ENCODE results near the gene PCYT1A.
"Not testable (repeated sequence)": the region's sequence is repeated elsewhere in the genome, so short reads cannot be mapped to it uniquely, and the experiment has no call there.

The PCYT1A gene

GRCh38 chr3:196326936-196327335 lies 39.4 kb upstream of the PCYT1A start:
- in situ Hi-C loops (cut with MboI; ENCODE audit: low sequenced_read_pairs, unreplicated experiment) = no loop called here

GRCh38 chr3:196323691-196324090 lies 36.2 kb upstream of the PCYT1A start:
- in situ Hi-C loops (cut with MboI; ENCODE audit: low sequenced_read_pairs, unreplicated experiment) = no loop called here
- DNase-seq (ENCODE audit: low spot score) = no peak
- no peak for TF ChIP-seq CTCF (IDR thresholded peaks at IDR 0.05; ENCODE audit: borderline replicate concordance, control extremely low read depth, extremely low read depth, insufficient read depth, missing control alignments)

More at GRCh38 chr3:196326936-196327335, 39.4 kb upstream of the PCYT1A start:
- no peak for TF ChIP-seq CTCF (IDR thresholded peaks at IDR 0.05; ENCODE audit: borderline replicate concordance, control extremely low read depth, extremely low read depth, insufficient read depth, missing control alignments)
- no peak for DNase-seq (ENCODE audit: low spot score)

- in situ Hi-C loops (cut with MboI; ENCODE audit: low sequenced_read_pairs, unreplicated experiment) = no loop called here
- TF ChIP-seq CTCF (IDR thresholded peaks at IDR 0.05; ENCODE audit: borderline replicate concordance, control extremely low read depth, extremely low read depth, insufficient read depth, missing control alignments) = no peak
- DNase-seq (ENCODE audit: low spot score) = no peak
Observed at GRCh38 chr3:196323016-196323415, 35.5 kb upstream of the PCYT1A start.

- DNase-seq (ENCODE audit: low spot score) = no peak
- in situ Hi-C loops (cut with MboI; ENCODE audit: low sequenced_read_pairs, unreplicated experiment) = no loop called here
- TF ChIP-seq CTCF (IDR thresholded peaks at IDR 0.05; ENCODE audit: borderline replicate concordance, control extremely low read depth, extremely low read depth, insufficient read depth, missing control alignments) = no peak
Observed at GRCh38 chr3:196321162-196321561, 33.6 kb upstream of the PCYT1A start.

- in situ Hi-C loops (cut with MboI; ENCODE audit: low sequenced_read_pairs, unreplicated experiment) = no loop called here
- DNase-seq (ENCODE audit: low spot score) = no peak
- TF ChIP-seq CTCF (IDR thresholded peaks at IDR 0.05; ENCODE audit: borderline replicate concordance, control extremely low read depth, extremely low read depth, insufficient read depth, missing control alignments) = no peak
Observed at GRCh38 chr3:196320137-196320536, 32.6 kb upstream of the PCYT1A start.

GRCh38 chr3:196317687-196318467 lies 30.4 kb upstream of the PCYT1A start, which contains the start of gene DYNLT2B:
Gene DYNLT2B, minus strand, starts transcription at chr3:196318240. Its CDS starts 88 bp downstream, at chr3:196318152.
- in situ Hi-C loops (cut with MboI; ENCODE audit: low sequenced_read_pairs, unreplicated experiment) = no loop called here
- peak; percentile 21 for TF ChIP-seq CTCF (IDR thresholded peaks at IDR 0.05; ENCODE audit: borderline replicate concordance, control extremely low read depth, extremely low read depth, insufficient read depth, missing control alignments)
- DNase-seq (ENCODE audit: low spot score) = peak; percentile 99

- in situ Hi-C loops (cut with MboI; ENCODE audit: low sequenced_read_pairs, unreplicated experiment); DNase-seq (ENCODE audit: low spot score): not testable (repeated sequence)
Observed at GRCh38 chr3:196316799-196317686, 29.5 kb upstream of the PCYT1A start.
